ENCODE results near the gene ENOX2. TPM values are rescaled to one million over a fixed set of nuclear protein-coding genes. Genes with fewer than 3 reads are reported as not detected.
"Not testable (repeated sequence)": the region's sequence is repeated elsewhere in the genome, so short reads cannot be mapped to it uniquely, and the experiment has no call there.

The ENOX2 gene
- total RNA-seq, 6 donors from 2014 or later: 7.3 to 14.8 (median 9.6) TPM

DNA sequence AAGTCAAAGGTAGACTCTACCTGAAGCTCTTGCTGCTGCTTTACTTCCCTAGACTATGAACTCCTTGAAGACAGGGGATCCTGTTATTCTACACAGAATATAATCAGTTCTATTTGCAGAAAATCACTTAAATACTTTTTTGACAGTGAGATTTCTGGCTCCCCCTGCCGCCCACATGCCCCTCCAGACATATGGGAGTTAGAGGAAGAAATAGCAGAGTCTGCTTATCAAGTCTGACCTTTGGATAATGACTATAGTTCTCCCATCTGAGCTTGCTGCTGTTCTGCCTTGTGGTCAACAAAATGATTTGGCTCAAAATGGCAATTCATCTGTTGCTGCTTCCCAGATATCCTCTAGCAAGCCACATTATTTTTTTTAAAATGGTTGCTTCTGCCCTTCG is 101.1 kb downstream of the ENOX2 start:
- no peaks in the 10 kb centered on the region for H3K4me1 ChIP-seq
- no peaks in the 10 kb centered on the region for H3K36me3 ChIP-seq
- ATAC-seq (ENCODE audit: low FRiP score in 2 of 2) (no peak), DNase-seq (no peak)
- no peaks in the 10 kb centered on the region for H3K9me3 ChIP-seq
- TF ChIP-seq CTCF (IDR thresholded peaks at IDR 0.05) (no peak), POLR2AphosphoS5 (IDR thresholded peaks at IDR 0.05) (no peak), POLR2A (IDR thresholded peaks at IDR 0.05) (no peak), EP300 (IDR thresholded peaks at IDR 0.05) (no peak)
- H3K4me3 ChIP-seq: no peak overlapping the region
- no peak overlapping the region for H3K27ac ChIP-seq
- H3K27me3 ChIP-seq: no peaks in the 10 kb centered on the region
- WGBS, 2 donors: 62 to 76% methylated on average over 2 of the region's 2 CpGs

- no peak for TF ChIP-seq POLR2AphosphoS5 (IDR thresholded peaks at IDR 0.05)
- no peak for TF ChIP-seq CTCF (IDR thresholded peaks at IDR 0.05)
- no peak for TF ChIP-seq EP300 (IDR thresholded peaks at IDR 0.05)
- TF ChIP-seq POLR2A (IDR thresholded peaks at IDR 0.05): no peak
- H3K27me3 ChIP-seq: no peaks in the 10 kb centered on the region
- no peak for ATAC-seq (ENCODE audit: low FRiP score in 2 of 2)
- H3K27ac ChIP-seq: no peak overlapping the region
- H3K9me3 ChIP-seq: no peaks in the 10 kb centered on the region
- DNase-seq: no peak
- 89 to 100% methylated on average over 1 of the region's 1 CpG for WGBS, 2 donors
- H3K36me3 ChIP-seq: no peaks in the 10 kb centered on the region
- H3K4me3 ChIP-seq: no peak overlapping the region
- H3K4me1 ChIP-seq: no peaks in the 10 kb centered on the region
These were observed 103.6 kb downstream of the ENOX2 start for GRCh38 chrX:130799393-130799792.

- no peak overlapping the region for H3K27ac ChIP-seq
- no peaks in the 10 kb centered on the region for H3K27me3 ChIP-seq
- no peak for TF ChIP-seq EP300 (IDR thresholded peaks at IDR 0.05)
- no peak for TF ChIP-seq POLR2A (IDR thresholded peaks at IDR 0.05)
- no peak for TF ChIP-seq POLR2AphosphoS5 (IDR thresholded peaks at IDR 0.05)
- no peak for TF ChIP-seq CTCF (IDR thresholded peaks at IDR 0.05)
- no peaks in the 10 kb centered on the region for H3K4me1 ChIP-seq
- ATAC-seq (ENCODE audit: low FRiP score in 2 of 2) (no peak), DNase-seq (no peak)
- H3K4me3 ChIP-seq: no peak overlapping the region
- H3K9me3 ChIP-seq: no peaks in the 10 kb centered on the region
- no peaks in the 10 kb centered on the region for H3K36me3 ChIP-seq
These were observed 109.0 kb downstream of the ENOX2 start for GRCh38 chrX:130793975-130794374.

GRCh38 chrX:130791870-130792269 is 111.1 kb downstream of the ENOX2 start:
- DNase-seq; H3K4me1 ChIP-seq; H3K27me3 ChIP-seq; H3K9me3 ChIP-seq; H3K36me3 ChIP-seq; H3K27ac ChIP-seq; H3K4me3 ChIP-seq; ATAC-seq (ENCODE audit: low FRiP score in 2 of 2): not testable (repeated sequence)
- WGBS, 2 donors: 88 to 100% methylated on average over 2 of the region's 2 CpGs

GRCh38 chrX:130789793-130790192 is 113.2 kb downstream of the ENOX2 start:
- WGBS, 2 donors: 90 to 92% methylated on average over 2 of the region's 2 CpGs
- Histone ChIP-seq H3K27me3 (no peaks in the 10 kb centered on the region), H3K27ac (no peak overlapping the region), H3K4me3 (no peak overlapping the region), H3K9me3 (no peaks in the 10 kb centered on the region), H3K4me1 (no peaks in the 10 kb centered on the region), H3K36me3 (no peaks in the 10 kb centered on the region)
- ATAC-seq (ENCODE audit: low FRiP score in 2 of 2): no peak
- DNase-seq: no peak
- no peak for TF ChIP-seq CTCF (IDR thresholded peaks at IDR 0.05)
- TF ChIP-seq POLR2AphosphoS5 (IDR thresholded peaks at IDR 0.05): no peak
- TF ChIP-seq EP300 (IDR thresholded peaks at IDR 0.05): no peak
- TF ChIP-seq POLR2A (IDR thresholded peaks at IDR 0.05): no peak

Data from upper lobe of left lung (tissue), 6 donors.